Astrocyte of the spinal cord (primary cell): Measurements from ENCODE around the gene POMGNT2.
"Not testable (repeated sequence)": the region's sequence is repeated elsewhere in the genome, so short reads cannot be mapped to it uniquely, and the experiment has no call there.

Experiments used
- DNase-seq: peaks from one replicate; pipeline ENCODE4 v3.0.0; 2011; ENCODE audit warnings: low read depth, low spot score
- H3K4me3 ChIP-seq: 2 replicates; pipeline ENCODE4 v1.5.1; 2011; ENCODE audit warnings: low read depth, mild to moderate bottlenecking, low read length, moderate library complexity
- in situ Hi-C: cut with HindIII; loops from 2 replicates; pipeline ENCODE4 v1.10.0; 2017; ENCODE audit warnings: low sequenced_read_pairs
- TF ChIP-seq, protein P1 (sequence below): IDR thresholded peaks from 2 replicates; pipeline ENCODE4 v1.5.1; 2012; ENCODE audit warnings: low read depth, mild to moderate bottlenecking, low read length, inconsistent platforms

Gene POMGNT2

DNA sequence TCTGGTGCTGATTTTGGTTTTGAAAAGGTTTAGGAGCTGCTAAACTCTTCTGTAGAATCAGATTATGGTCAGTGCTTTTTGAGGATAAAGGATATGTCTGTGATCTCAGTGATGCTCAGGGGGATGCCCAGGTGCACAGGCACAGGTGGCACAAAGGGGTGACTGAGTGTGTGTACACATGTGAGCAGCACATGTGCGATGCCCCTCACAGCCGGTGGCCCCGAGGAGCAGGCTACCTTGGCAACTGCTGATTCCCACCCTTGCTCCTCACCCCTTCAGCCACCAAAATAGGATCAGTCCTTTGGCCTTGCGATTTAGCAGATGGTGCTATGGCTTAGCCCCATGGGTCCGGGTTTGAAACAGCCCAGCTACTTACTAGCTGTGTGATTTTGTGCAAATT lies 51.1 kb downstream of the POMGNT2 start:
- DNase-seq, result no peak
- TF ChIP-seq, protein P1, sequence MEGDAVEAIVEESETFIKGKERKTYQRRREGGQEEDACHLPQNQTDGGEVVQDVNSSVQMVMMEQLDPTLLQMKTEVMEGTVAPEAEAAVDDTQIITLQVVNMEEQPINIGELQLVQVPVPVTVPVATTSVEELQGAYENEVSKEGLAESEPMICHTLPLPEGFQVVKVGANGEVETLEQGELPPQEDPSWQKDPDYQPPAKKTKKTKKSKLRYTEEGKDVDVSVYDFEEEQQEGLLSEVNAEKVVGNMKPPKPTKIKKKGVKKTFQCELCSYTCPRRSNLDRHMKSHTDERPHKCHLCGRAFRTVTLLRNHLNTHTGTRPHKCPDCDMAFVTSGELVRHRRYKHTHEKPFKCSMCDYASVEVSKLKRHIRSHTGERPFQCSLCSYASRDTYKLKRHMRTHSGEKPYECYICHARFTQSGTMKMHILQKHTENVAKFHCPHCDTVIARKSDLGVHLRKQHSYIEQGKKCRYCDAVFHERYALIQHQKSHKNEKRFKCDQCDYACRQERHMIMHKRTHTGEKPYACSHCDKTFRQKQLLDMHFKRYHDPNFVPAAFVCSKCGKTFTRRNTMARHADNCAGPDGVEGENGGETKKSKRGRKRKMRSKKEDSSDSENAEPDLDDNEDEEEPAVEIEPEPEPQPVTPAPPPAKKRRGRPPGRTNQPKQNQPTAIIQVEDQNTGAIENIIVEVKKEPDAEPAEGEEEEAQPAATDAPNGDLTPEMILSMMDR, result no peak
- in situ Hi-C loops, result no loop called here
- no peak overlapping the region for H3K4me3 ChIP-seq

DNA sequence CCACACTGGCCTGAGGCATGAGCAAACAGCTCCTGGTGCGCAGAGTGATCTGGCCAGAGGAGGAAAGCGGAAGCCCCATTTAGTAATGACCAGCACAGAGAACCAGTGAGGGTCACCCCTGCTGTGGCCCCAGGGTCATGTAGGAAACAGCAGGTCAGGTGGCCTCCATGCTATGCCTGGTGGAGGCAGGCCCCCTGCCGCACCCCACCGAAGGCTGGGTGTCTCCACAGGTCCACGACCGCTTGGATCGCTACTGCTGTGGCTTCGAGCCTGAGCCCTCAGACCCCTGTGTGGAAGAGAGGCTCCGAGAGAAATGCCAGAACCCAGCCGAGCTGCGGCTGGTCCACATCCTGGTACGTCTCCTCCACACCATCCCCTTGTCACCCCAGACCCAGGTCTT lies 52.6 kb downstream of the POMGNT2 start:
- TF ChIP-seq, protein P1, result no peak
- in situ Hi-C loops, result no loop called here
- no peak overlapping the region for H3K4me3 ChIP-seq
- no peak for DNase-seq

DNA sequence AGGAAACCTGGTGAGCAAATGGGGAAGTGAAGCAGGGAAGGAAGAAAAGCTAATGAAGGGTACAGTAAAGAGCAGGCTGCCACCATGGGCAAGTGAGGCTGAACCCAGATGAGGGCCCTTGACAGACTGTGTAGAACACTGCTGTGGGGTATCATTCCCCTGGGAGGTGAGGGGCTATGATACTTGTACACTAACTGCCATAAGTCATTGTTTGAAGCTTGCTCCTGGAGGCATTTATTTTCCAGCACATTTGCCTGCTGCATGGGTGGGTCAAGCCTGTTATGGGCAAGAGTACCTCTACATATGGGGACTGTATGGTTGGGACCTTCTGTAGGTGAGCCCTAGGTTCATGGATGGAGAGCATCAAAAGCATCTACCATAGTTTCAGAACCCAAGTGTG lies 57.4 kb downstream of the POMGNT2 start:
- TF ChIP-seq, protein P1, result no peak
- in situ Hi-C loops, result no loop called here
- DNase-seq, result no peak
- no peak overlapping the region for H3K4me3 ChIP-seq

DNA sequence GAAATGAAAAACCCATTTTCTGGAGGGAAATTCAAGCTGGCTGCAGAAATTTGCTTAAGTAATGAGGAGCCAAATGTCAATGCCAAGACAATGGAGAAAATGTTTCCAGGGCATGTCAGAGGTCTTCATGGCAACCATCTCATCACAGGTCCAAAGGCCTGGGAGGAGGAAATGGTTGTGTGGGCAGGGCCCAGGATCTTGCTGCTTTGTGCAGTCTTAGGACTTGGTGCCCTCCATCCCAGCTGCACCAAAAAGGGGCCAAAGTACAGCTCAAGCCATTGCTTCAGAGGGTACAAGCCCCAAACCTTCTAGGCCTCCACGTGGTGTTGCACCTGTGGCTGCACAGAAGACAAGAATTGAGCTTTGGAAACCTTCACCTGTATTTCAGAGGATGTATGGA lies 59.3 kb downstream of the POMGNT2 start:
- in situ Hi-C loops, result no loop called here
- DNase-seq, result no peak
- TF ChIP-seq, protein P1, result no peak
- H3K4me3 ChIP-seq, result no peak overlapping the region

DNA sequence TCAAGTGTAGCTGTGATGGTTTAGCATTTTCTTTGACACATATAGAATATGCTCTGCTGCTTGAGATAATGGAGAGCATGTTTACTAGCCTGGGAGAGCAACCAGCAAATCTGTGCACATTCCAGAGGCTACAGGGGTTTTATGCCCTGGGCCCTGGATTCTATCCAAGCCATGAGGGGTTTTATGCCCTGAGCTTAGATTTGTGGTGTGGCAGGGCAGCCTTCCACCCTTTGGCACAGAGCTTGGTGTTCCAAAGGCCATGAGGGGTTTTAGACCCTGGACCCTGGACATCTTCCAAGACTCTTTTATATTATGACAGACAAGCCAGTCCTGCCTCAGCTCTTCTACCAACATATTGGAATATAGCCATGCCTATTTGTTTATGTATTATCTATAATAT lies 60.8 kb downstream of the POMGNT2 start:
- in situ Hi-C loops, H3K4me3 ChIP-seq, DNase-seq: not testable (repeated sequence)

DNA sequence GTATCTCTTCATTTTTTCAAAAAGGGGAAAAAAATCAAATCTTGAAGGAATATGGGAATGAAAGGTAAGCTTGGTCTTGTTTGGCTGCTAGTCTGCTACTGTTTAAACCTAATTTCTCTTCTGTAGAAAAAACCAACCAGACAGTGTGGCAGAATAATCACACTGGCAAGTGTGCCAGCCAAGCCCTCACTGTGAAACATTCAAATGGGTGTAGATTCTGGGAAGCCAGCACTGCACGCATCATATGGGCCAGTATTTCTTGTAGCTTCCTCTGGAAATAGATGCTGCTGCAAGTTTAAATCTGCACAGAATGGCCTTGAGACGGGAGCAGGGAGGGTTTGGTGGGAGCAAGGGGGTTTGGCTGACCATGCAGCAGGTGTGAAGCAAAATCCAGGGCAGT lies 62.1 kb downstream of the POMGNT2 start:
- in situ Hi-C loops, result no loop called here
- no peak for DNase-seq
- TF ChIP-seq, protein P1, result no peak
- H3K4me3 ChIP-seq, result no peak overlapping the region

DNA sequence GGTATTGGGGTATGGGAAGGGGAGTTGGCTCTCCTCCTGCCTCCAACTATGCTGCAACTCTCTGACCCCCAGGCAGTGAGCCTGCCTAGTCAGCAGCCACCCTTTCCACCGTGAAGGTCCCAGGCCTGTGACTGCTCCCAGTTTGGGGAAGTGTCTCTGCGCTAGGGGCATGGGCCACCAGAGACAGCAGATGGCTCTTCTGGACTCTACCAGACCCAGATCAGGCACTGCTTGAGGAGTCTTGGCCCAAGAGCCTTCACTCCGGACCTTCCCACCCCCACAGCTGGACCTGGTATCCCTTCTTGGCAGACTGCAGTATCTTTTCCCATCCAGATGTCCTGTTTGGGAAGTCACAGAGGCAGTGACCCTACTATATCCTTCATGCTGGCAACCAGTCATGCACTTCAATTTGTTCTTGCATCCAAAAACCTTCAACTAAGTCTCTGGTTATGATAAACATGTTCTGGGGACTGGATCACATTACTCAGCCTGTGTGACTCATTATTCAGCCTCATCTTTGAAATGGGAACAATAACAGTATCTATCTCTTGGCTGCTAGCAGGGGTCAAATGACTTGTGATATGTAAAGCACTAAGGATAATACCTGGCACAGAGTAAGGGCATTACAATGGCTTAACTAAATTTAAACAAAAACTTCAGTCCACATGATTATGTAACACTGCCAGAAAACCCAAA lies 62.7 kb downstream of the POMGNT2 start:
- in situ Hi-C loops, result no loop called here
- TF ChIP-seq, protein P1, result no peak
- no peak for DNase-seq
- no peak overlapping the region for H3K4me3 ChIP-seq
